Tibial nerve (tissue), 4 donors: ENCODE measurements around the gene DAPK1. TPM values are rescaled to one million over a fixed set of nuclear protein-coding genes. Genes with fewer than 3 reads are reported as not detected.

ENCODE experiments used
- DNase-seq, 2 donors: peaks; one replicate each; pipeline ENCODE4 v3.0.0-alpha.2; 2019; ENCODE audit warnings: low spot score in 2 of 2
- H3K27ac ChIP-seq, 4 donors: fragments of 200-600 bp; sonication (generic) in 3 of 4; one replicate each; pipeline ENCODE4 v1.5.1; 2017 to 2019; ENCODE audit warnings: mild to moderate bottlenecking in 1 of 4
- H3K27me3 ChIP-seq, 2 donors: fragments of 200-600 bp; sonication (generic) in 1 of 2; one replicate each; pipeline versions ENCODE4 v1.5.1 to v1.6.0; 2017 to 2019
- H3K36me3 ChIP-seq, 3 donors: fragments of 200-600 bp; sonication (generic); one replicate each; pipeline ENCODE4 v1.5.1; 2018 to 2019
- H3K4me1 ChIP-seq, 4 donors: fragments of 200-600 bp; sonication (generic) in 3 of 4; one replicate each; pipeline ENCODE4 v1.5.1; 2017 to 2019
- H3K4me3 ChIP-seq, 4 donors: fragments of 200-600 bp; sonication (generic) in 3 of 4; one replicate each; pipeline ENCODE4 v1.5.1; 2017 to 2019; ENCODE audit warnings: mild to moderate bottlenecking in 1 of 4, moderate library complexity in 1 of 4
- H3K9me3 ChIP-seq, 4 donors: fragments of 200-600 bp; sonication (generic) in 3 of 4; one replicate each; pipeline ENCODE4 v1.5.1; 2017 to 2019
- EP300 ChIP-seq, 2 donors: sonication (generic); formaldehyde crosslinking; IDR thresholded peaks; one replicate each; pipeline ENCODE4 v1.6.1; 2017; ENCODE audit warnings: antibody characterized with exemption in 2 of 2, mild to moderate bottlenecking in 1 of 2
- POLR2A ChIP-seq, 2 donors: fragments of 450-650 bp; IDR thresholded peaks; one replicate each; pipeline ENCODE4 v1.6.1; 2017; ENCODE audit warnings: antibody characterized with exemption in 2 of 2, mild to moderate bottlenecking in 2 of 2, moderate library complexity in 2 of 2
- WGBS, 2 donors: methylation state at CpG; one replicate each; pipeline ENCODE4 v1.1.5; 2018; 5-methylcytosine and 5-hydroxymethylcytosine counted together
- total RNA-seq, 4 donors: library from RNA; depleted of rRNA; stranded (reverse); fragments of >200 nt; gene quantifications; one replicate each; pipeline ENCODE4 v1.1.0, GENCODE V29; 2016
- TF ChIP-seq, protein P1 (sequence below), 5 experiments: fragments of 200-600 bp in 3 of 5; fragments of 450-650 bp in 2 of 5; sonication (generic) in 3 of 5; IDR thresholded peaks; one replicate each; pipeline ENCODE4 v1.5.1; 2016 to 2019; ENCODE audit warnings: antibody characterized with exemption in 5 of 5, mild to moderate bottlenecking in 3 of 5, moderate library complexity in 2 of 5

Gene DAPK1
- total RNA-seq, 4 donors from 2014 or later = 58.8 to 97.3 (median 64.2) TPM

DNA sequence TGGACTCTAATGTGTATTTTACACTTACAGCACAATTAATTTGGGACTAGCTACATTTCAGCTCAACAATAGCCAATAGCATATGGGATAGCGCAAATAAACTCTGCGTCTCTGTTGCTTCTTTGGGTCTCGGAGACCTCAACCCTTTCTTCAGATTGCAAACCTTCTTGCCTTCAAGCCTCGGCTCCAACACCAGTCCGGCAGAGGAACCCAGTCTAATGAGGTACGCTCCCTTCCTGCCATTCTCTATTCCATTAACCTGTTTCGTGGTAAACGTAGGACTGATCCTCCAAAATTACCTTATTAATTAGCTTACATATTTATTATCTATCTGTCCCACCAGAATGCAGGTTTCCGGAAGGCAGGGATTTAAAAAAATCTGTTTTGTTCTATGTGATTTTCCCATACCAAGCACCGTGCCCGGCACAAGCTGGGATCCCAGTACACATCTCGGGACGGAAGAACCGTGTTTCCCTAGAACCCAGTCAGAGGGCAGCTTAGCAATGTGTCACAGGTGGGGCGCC lies 525 bp upstream of the DAPK1 start:
- WGBS, 2 donors = 23% methylated on average over 15 of the region's 15 CpGs
- H3K27me3 ChIP-seq = peaks cover 0 to 10% of the 10 kb centered on the region in 2 donors
- no peaks in the 10 kb centered on the region for H3K9me3 ChIP-seq
- no peak for DNase-seq
- H3K4me3 ChIP-seq = peak overlapping the region; percentile 35 to 75 (median 66)
- no peaks in the 10 kb centered on the region for H3K36me3 ChIP-seq
- TF ChIP-seq, protein P1, sequence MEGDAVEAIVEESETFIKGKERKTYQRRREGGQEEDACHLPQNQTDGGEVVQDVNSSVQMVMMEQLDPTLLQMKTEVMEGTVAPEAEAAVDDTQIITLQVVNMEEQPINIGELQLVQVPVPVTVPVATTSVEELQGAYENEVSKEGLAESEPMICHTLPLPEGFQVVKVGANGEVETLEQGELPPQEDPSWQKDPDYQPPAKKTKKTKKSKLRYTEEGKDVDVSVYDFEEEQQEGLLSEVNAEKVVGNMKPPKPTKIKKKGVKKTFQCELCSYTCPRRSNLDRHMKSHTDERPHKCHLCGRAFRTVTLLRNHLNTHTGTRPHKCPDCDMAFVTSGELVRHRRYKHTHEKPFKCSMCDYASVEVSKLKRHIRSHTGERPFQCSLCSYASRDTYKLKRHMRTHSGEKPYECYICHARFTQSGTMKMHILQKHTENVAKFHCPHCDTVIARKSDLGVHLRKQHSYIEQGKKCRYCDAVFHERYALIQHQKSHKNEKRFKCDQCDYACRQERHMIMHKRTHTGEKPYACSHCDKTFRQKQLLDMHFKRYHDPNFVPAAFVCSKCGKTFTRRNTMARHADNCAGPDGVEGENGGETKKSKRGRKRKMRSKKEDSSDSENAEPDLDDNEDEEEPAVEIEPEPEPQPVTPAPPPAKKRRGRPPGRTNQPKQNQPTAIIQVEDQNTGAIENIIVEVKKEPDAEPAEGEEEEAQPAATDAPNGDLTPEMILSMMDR (IDR thresholded peaks at IDR 0.05) = no peak
- TF ChIP-seq EP300 (IDR thresholded peaks at IDR 0.05) (no peak), POLR2A (IDR thresholded peaks at IDR 0.05) (no peak)
- H3K27ac ChIP-seq = peak overlapping the region in 2 of 4 donors; percentile 81
- peaks cover 0 to 42% (median 0%) of the 10 kb centered on the region in 4 donors for H3K4me1 ChIP-seq

DNA sequence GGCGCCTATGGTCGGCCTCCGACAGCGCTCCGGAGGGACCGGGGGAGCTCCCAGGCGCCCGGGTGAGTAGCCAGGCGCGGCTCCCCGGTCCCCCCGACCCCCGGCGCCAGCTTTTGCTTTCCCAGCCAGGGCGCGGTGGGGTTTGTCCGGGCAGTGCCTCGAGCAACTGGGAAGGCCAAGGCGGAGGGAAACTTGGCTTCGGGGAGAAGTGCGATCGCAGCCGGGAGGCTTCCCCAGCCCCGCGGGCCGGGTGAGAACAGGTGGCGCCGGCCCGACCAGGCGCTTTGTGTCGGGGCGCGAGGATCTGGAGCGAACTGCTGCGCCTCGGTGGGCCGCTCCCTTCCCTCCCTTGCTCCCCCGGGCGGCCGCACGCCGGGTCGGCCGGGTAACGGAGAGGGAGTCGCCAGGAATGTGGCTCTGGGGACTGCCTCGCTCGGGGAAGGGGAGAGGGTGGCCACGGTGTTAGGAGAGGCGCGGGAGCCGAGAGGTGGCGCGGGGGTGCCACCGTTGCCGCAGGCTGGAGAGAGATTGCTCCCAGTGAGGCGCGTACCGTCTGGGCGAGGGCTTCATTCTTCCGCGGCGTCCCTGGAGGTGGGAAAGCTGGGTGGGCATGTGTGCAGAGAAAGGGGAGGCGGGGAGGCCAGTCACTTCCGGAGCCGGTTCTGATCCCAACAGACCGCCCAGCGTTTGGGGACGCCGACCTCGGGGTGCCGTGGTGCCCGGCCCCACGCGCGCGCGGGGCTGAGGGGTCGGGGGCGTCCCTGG lies 561 bp downstream of the DAPK1 start:
- TF ChIP-seq, protein P1 (IDR thresholded peaks at IDR 0.05) = no peak
- no peak for TF ChIP-seq EP300 (IDR thresholded peaks at IDR 0.05)
- TF ChIP-seq POLR2A (IDR thresholded peaks at IDR 0.05) = no peak
- Histone ChIP-seq H3K9me3 (no peaks in the 10 kb centered on the region), H3K27ac (peak overlapping the region in 3 of 4 donors; percentile 81 to 88 (median 81)), H3K4me3 (peak overlapping the region; percentile 35 to 75 (median 66)), H3K4me1 (peaks cover 0 to 50% (median 0%) of the 10 kb centered on the region in 4 donors), H3K27me3 (peaks cover 0 to 10% of the 10 kb centered on the region in 2 donors), H3K36me3 (no peaks in the 10 kb centered on the region)
- DNase-seq = no peak
- 0 to 1% methylated on average over 45 to 77 of the region's 80 CpGs for WGBS, 2 donors

DNA sequence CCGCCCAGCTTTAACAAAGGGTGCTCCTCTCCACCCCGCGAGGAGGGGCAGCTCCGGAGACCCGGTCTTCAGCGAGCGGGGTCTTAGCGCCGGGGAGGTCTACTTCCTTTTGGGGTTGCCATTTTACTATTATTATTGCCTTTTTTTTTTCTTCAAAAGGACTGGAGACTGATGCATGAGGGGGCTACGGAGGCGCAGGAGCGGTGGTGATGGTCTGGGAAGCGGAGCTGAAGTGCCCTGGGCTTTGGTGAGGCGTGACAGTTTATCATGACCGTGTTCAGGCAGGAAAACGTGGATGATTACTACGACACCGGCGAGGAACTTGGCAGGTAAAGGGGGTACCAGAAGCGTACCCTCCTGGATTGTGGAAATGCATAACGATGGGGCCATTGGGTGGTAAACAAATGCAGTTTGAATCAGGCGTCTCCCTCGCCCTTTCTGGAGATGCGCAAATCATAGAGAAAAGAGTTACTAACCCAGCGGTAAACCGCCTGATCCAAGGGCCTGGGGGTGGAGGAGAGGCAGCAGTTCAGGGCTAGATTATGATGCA lies 1.2 kb downstream of the DAPK1 start:
- TF ChIP-seq POLR2A (IDR thresholded peaks at IDR 0.05) (no peak), EP300 (IDR thresholded peaks at IDR 0.05) (no peak)
- TF ChIP-seq, protein P1 (IDR thresholded peaks at IDR 0.05) = no peak
- peaks cover 0 to 50% (median 0%) of the 10 kb centered on the region in 4 donors for H3K4me1 ChIP-seq
- peak overlapping the region in 3 of 4 donors; percentile 81 to 88 (median 81) for H3K27ac ChIP-seq
- 12 to 16% methylated on average over 26 of the region's 26 CpGs for whole genome bisulfite sequencing, 2 donors
- H3K27me3 ChIP-seq = peaks cover 0 to 10% of the 10 kb centered on the region in 2 donors
- DNase-seq = no peak
- peak overlapping the region; percentile 35 to 75 (median 66) for H3K4me3 ChIP-seq
- H3K36me3 ChIP-seq = no peaks in the 10 kb centered on the region
- H3K9me3 ChIP-seq = no peaks in the 10 kb centered on the region

DNA sequence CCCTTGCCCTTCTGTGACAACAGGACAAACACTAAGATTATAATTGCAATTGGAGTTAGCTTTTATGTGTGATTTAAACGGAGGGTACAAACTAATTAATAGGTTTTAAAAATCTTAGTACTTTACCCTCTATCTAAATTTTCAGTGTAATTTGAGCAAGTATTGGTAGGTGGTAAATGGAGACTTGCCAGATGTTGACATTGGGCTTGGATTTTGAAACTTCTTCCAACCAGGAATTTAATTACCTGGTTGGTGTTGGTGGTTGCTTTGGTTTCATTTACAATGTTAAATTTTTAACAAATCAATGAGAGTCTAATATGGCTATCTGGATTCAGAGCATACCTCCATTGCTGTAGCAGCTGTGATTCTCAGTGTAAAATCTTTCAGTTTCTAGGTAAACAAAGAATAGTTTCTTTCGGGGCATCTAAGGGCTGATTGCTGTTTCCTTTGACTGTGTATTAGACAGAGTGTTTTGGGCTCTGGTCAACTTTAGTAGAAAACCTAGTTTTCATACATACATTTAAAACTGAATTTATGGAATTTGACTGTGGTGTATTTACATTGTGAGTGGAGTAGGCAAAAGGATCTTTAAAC lies 1.9 kb downstream of the DAPK1 start:
- H3K4me1 ChIP-seq = peaks cover 0 to 50% (median 0%) of the 10 kb centered on the region in 4 donors
- WGBS, 2 donors = 43 to 52% methylated on average over 2 of the region's 2 CpGs
- no peaks in the 10 kb centered on the region for H3K9me3 ChIP-seq
- H3K27ac ChIP-seq = peak overlapping the region in 3 of 4 donors; percentile 81 to 88 (median 81)
- H3K27me3 ChIP-seq = peaks cover 0 to 10% of the 10 kb centered on the region in 2 donors
- DNase-seq = no peak
- peak overlapping the region in 2 of 4 donors; percentile 72 to 75 for H3K4me3 ChIP-seq
- no peaks in the 10 kb centered on the region for H3K36me3 ChIP-seq
- TF ChIP-seq, protein P1 (IDR thresholded peaks at IDR 0.05) = no peak
- TF ChIP-seq EP300 (IDR thresholded peaks at IDR 0.05) (no peak), POLR2A (IDR thresholded peaks at IDR 0.05) (no peak)
